Activated CD8-positive, alpha-beta T cell treated with anti-CD3 and anti-CD28 coated beads, Interleukin-2, amount 10 ng/mL, durations not matched to agents 7 days and 5 days (primary cell): ENCODE measurements around the gene PCED1A. TPM values are rescaled to one million over a fixed set of nuclear protein-coding genes. Genes with fewer than 3 reads are reported as not detected.

Experiments
- ATAC-seq: fragments of 150-1000 bp; cut with Tn5 transposase; one replicate; pipeline ENCODE4 v1.10.0; 2021; ENCODE audit warnings: moderate library complexity
- CTCF ChIA-PET: fragments of 350-600 bp; sonication (Branson Sonifier 250); formaldehyde crosslinking; loops from one replicate; lab custom pipeline; 2021; ENCODE audit warnings: antibody characterized with exemption; lab: Charles Lee
- POLR2A ChIA-PET: fragments of 350-600 bp; sonication (Branson Sonifier 250); formaldehyde crosslinking; loops from one replicate; lab custom pipeline; 2021; ENCODE audit warnings: antibody characterized with exemption; lab: Charles Lee
- DNase-seq: peaks from one replicate; pipeline ENCODE4 v3.0.0-alpha.2; 2020
- H3K27ac Mint-ChIP-seq: one replicate; pipeline ENCODE4 v1.8.0; 2021; ENCODE audit warnings: mild to moderate bottlenecking, mixed read lengths
- H3K27me3 Mint-ChIP-seq: one replicate; pipeline ENCODE4 v1.8.0; 2021; ENCODE audit warnings: low read depth, mixed read lengths
- H3K36me3 Mint-ChIP-seq: one replicate; pipeline ENCODE4 v1.8.0; 2021; ENCODE audit warnings: low read depth, mixed read lengths
- H3K4me1 Mint-ChIP-seq: one replicate; pipeline ENCODE4 v1.8.0; 2021; ENCODE audit warnings: low read depth, mixed read lengths
- H3K4me3 Mint-ChIP-seq: one replicate; pipeline ENCODE4 v1.8.0; 2021; ENCODE audit warnings: mild to moderate bottlenecking, mixed read lengths
- H3K9me3 Mint-ChIP-seq: one replicate; pipeline ENCODE4 v1.8.0; 2022; ENCODE audit warnings: mixed read lengths; ENCODE audit not compliant: insufficient read depth
- total RNA-seq, 2 experiments: library from RNA; stranded (reverse); gene quantifications; one replicate each; pipeline ENCODE4 v1.2.3, GENCODE V29; 2021

PCED1A gene
- total RNA-seq, 2 experiments from 2014 or later: 17.3 to 17.9 TPM

DNA sequence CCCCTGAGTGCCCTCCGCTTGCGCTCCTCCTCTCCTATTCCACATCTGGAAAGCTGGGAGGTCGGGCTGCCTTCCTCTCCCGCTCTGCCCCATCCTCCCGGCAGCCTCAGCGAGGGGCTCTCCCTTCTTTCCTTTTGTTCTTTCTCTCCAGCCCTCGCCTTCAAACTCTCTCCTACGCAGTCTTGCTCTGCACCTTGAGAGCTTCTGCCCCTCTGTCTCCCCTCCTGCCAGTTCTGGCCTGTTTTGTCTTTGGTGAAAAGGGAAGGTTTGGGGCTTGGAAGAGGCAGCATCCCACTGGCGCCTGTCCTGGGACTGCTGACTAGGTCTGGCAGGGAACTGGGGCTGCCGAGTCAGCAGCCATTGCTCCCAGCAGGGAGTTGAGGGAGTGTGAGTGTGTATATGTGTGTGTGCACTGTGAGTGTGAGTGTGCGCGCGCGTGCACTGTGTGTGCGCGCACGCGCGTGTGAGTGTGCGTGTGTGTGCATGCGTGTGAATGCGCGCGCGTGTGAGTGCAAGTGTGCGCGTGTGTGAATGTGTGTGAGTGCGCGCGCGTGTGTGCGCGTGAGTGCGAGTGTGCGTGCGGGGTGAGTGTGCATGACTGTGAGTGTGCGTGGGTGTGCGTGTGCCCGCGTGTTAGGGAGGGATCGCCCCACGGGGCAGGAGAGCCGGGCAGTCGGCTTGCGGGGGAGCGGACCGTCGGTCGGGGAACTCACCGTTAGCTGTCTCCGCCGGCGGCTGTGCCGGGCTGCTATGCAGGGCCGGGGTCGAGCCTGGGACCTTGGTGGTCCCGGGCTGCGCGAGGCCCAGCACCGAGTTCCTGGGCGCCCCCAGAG lies 40.6 kb downstream of the PCED1A start:
- H3K27ac Mint-ChIP-seq: peak overlapping the region; percentile 57
- ATAC-seq: no peak
- POLR2A ChIA-PET: interaction anchor here (1.3 kb wide), 1 partner anchor 41 kb away, joined by 3 read pairs; the partner anchor contains the start of gene VPS16
- H3K4me1 Mint-ChIP-seq: peaks cover 32% of the 10 kb centered on the region
- H3K27me3 Mint-ChIP-seq: peaks cover 48% of the 10 kb centered on the region
- CTCF ChIA-PET: no interaction called here
- no peak for DNase-seq
- H3K9me3 Mint-ChIP-seq: no peaks in the 10 kb centered on the region
- peak overlapping the region; percentile 76 for H3K4me3 Mint-ChIP-seq
- H3K36me3 Mint-ChIP-seq: peaks cover 3% of the 10 kb centered on the region

DNA sequence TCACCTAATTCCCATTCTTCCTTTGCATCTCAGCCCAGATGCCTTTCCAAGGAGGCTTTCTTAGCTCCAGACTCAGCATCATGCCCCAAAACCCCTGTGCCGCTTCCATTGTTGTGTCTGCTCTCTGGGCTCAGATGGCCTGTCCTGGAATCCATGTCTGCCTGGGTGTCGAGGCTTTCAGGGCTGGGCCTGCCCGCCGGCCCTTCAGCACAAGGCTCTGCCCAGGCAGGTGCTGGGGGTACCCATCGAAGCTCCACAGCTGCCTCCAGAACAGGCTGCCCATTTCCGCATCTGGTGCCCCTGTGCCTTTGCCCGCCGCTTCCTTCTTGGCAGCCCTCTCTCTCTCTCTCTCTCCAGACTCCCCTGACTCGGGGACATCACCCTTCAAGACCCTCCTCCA lies 41.2 kb downstream of the PCED1A start:
- Mint-ChIP-seq H3K27ac (no peak overlapping the region), H3K36me3 (peaks cover 3% of the 10 kb centered on the region), H3K4me3 (peak overlapping the region; percentile 76), H3K4me1 (peaks cover 32% of the 10 kb centered on the region), H3K27me3 (peaks cover 47% of the 10 kb centered on the region), H3K9me3 (no peaks in the 10 kb centered on the region)
- no peak for ATAC-seq
- DNase-seq: no peak
- ChIA-PET POLR2A (no interaction called here), CTCF (no interaction called here)

DNA sequence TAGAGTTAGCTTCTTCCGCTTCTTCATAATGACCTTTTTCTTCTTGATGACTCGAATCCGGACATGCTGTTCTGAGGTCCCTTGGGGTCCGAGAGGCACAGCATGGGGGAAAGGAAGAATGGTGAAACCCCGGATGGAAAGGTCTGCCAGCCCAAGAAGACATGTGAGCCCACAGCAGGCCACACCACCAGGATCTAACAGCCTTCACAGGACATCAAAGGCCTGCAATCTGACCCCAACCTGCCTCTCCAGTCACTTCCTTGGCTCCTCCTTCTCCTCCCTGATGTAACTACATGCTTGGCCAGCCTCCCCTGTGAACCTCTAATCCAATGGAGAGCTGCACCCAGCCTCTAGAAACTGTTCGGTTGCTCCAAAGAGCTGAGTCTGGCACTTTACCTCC lies 41.6 kb downstream of the PCED1A start:
- H3K4me1 Mint-ChIP-seq: peaks cover 32% of the 10 kb centered on the region
- no peak overlapping the region for H3K27ac Mint-ChIP-seq
- no peak overlapping the region for H3K4me3 Mint-ChIP-seq
- ChIA-PET POLR2A (no interaction called here), CTCF (no interaction called here)
- H3K36me3 Mint-ChIP-seq: peaks cover 3% of the 10 kb centered on the region
- peaks cover 44% of the 10 kb centered on the region for H3K27me3 Mint-ChIP-seq
- DNase-seq: no peak
- no peaks in the 10 kb centered on the region for H3K9me3 Mint-ChIP-seq
- ATAC-seq: no peak

DNA sequence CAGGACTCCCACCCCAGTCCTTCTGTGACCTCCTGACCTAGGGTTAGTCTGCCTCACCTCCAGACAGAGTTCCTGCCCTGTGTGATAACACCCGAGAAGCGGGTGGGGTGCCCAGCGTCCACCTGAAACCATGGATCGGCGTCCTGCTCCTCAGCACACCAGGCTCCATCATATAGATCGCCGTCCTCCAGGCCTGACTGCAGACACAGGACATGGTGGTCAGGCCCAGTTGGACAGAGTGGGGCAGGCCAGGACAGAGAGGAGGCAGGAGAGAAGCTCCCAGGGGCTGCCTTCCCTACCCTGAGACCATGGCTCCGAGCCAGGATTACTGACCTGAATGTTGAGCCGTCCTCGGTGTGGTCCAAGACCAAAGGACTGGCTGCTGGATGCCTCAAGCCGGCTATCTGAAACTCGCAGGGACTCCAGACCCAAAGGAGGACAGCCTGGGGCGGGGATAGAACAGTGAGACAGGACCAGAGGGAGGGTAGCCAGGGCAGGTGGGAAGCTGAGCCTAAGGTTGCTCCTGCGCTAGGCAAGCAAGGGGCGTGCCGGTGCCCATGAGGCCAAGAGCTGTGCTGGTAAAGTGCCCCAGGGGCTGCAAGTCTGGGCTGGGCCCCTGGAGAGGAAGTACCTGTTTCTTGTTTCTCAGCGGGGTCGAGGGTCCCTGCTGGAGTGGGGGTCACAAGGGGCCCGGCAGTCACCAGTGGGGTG lies 42.2 kb downstream of the PCED1A start:
- Mint-ChIP-seq H3K9me3 (no peaks in the 10 kb centered on the region), H3K4me1 (peaks cover 32% of the 10 kb centered on the region), H3K36me3 (peaks cover 3% of the 10 kb centered on the region), H3K27ac (no peak overlapping the region), H3K27me3 (peaks cover 44% of the 10 kb centered on the region), H3K4me3 (no peak overlapping the region)
- ChIA-PET CTCF (no interaction called here), POLR2A (interaction anchor here (0.5 kb wide), 1 partner anchor 22 kb away, joined by 6 read pairs; no protein-coding TSS in a partner anchor)
- DNase-seq (no peak), ATAC-seq (no peak)

DNA sequence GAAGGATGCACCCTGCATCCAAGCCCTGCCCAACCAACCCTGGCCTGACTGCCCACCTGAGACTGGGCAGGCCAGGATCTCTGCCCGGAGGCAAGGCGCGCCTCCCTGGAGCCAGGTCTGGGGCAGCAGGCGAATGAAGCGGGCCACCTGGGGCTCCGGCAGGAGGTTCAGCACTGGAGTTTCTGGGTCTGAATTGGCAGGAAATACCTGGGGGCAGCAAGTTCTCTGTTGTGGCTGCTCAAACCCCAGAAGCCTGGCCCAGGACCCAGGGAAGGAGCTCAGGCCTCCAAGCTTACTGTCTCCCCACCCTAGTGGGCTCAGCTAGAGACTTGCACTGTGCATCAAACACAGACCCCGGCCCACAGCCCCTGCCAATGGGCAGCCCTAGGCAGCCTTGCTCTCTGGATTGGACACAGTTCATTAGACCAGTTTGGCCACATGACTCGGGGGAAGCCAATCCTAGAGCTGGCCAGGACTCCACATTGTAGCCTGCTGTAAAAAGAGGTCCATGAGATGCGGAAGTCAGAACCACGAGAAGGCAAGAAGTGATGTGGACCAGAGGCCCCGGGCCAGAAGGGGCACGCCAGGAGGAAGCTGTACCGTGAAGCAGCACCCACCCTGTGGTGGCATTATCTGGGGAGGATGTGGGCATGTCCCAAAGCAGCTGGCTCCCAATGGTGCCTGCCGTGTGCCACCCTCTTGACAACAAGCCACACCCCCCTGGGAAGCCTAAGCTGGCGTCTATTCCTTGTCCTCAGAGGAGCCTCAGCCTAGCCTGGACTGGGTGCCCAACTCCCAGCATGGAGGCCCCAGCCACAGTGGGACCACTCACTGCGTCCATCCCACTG lies 43.1 kb downstream of the PCED1A start:
- ATAC-seq: no peak
- Mint-ChIP-seq H3K27ac (no peak overlapping the region), H3K27me3 (peaks cover 43% of the 10 kb centered on the region), H3K4me3 (no peak overlapping the region), H3K9me3 (no peaks in the 10 kb centered on the region), H3K36me3 (peaks cover 3% of the 10 kb centered on the region), H3K4me1 (peaks cover 32% of the 10 kb centered on the region)
- CTCF ChIA-PET: no interaction called here
- POLR2A ChIA-PET: no interaction called here
- no peak for DNase-seq

DNA sequence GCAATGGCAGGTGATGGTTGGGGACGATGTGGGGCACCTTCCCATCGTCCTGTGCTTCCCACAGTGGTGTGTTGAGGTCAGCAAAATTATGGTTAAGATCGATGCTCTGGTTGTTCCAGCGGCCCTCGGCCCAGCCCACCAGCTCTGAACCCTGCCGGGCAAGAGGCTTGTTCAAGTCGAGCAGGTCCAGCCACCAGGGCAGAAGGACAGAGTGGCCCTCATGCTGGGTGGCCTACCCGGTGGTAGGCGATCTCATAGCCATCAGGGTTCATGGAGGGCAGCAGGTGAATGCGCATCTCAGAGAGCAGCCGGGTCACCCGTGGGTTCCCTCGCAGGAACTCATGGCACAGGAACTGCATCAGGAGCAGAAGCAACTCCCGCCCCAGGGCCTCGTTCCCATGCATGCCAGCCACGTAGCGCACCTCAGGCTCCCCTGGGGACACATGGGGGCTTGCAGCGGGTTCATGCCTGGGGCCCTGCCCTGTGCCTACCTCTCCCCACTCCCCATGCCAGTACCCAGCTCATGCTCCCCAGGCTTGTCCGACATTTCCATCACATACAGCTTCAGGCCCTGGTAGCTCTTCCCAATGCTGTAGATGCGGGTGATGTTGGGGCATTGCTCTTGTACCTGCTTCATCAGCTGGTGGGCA lies 44.3 kb downstream of the PCED1A start:
- peaks cover 3% of the 10 kb centered on the region for H3K36me3 Mint-ChIP-seq
- POLR2A ChIA-PET: no interaction called here
- no peak for ATAC-seq
- CTCF ChIA-PET: no interaction called here
- DNase-seq: no peak
- no peak overlapping the region for H3K27ac Mint-ChIP-seq
- H3K4me3 Mint-ChIP-seq: no peak overlapping the region
- H3K27me3 Mint-ChIP-seq: peaks cover 48% of the 10 kb centered on the region
- H3K9me3 Mint-ChIP-seq: no peaks in the 10 kb centered on the region
- peaks cover 27% of the 10 kb centered on the region for H3K4me1 Mint-ChIP-seq

DNA sequence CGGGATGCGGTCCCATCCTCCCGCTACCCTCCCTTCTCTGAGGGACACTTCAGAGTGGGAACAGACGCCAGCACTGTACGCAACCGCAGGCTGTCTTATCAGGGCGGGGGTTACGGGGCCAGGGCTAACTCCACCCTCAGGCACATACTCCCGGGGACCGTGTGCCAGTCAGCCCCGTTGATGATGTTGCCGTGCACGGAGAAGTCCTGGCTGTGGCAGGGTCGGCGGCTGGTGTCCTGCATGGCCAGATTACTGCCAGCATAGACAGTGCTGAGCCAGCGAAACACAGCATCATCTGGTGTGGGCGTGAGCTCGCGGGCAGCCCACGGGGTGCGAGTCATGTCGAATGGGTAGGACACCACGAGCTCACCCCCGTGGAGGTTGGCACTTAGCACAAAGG lies 45.0 kb downstream of the PCED1A start:
- CTCF ChIA-PET: no interaction called here

DNA sequence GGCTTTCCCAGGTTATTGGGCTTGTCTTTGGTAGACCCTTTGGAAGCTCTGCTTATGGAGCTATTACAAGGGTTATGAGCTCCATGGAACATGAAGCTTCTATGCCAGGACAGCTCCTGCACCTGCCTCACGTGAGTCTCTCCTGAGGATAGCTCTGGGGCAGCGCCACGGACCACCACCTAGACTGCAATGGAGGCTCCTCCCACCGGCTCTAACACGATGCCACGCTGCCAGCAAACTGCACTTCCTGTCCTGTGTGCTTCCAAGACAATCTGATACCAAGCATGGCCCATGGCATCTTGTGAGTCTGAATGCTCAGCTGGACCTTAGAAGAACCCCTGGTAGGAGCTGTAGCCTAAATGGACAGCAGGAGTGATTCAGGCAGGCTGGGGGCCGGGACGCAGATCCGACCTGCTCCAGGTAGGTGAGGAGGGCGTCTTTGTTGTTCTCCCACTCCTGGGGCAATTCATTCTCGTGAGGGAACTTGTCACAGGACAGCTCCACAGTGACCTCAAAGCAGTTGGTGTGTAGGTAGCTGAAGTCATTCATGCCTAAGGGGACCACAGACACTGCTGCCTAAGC lies 45.5 kb downstream of the PCED1A start:
- POLR2A ChIA-PET: no interaction called here
- ATAC-seq (no peak), DNase-seq (no peak)
- H3K27me3 Mint-ChIP-seq: peaks cover 46% of the 10 kb centered on the region
- peaks cover 19% of the 10 kb centered on the region for H3K4me1 Mint-ChIP-seq
- no peaks in the 10 kb centered on the region for H3K9me3 Mint-ChIP-seq
- H3K27ac Mint-ChIP-seq: no peak overlapping the region
- H3K4me3 Mint-ChIP-seq: no peak overlapping the region
- CTCF ChIA-PET: no interaction called here
- peaks cover 2% of the 10 kb centered on the region for H3K36me3 Mint-ChIP-seq

More for the DNA sequence above, 45.0 kb downstream of the PCED1A start:
- Mint-ChIP-seq H3K4me3 (no peak overlapping the region), H3K27me3 (peaks cover 44% of the 10 kb centered on the region), H3K36me3 (peaks cover 3% of the 10 kb centered on the region), H3K9me3 (no peaks in the 10 kb centered on the region), H3K27ac (no peak overlapping the region), H3K4me1 (peaks cover 21% of the 10 kb centered on the region)
- ATAC-seq (no peak), DNase-seq (no peak)
- POLR2A ChIA-PET: no interaction called here

DNA sequence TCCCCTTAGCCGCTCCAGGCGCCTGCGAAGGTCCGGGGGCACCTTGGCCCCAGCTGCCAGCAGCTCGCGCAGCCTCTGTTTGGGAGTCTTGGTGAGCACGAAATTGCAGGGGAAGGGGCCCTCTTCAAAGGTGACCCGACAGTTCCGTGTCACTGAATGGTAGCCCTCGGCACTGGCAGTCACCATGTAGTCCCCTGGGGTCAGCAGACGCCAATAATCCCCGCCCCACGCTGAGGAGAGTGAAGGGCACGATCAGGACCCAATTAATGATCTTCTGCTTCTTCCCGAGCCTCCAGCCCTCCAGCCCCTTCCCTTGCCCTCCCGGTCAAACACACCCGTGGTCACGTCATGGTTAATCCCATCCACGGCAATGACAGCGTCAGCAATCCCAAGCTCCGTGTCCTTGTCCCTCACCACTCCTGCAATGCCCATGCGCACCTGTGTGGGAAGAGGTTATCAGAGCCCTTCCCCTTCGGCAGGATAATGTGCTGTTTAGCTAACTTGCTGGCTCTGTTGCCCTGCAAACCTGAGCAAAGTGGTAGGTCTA lies 46.2 kb downstream of the PCED1A start:
- Mint-ChIP-seq H3K4me1 (peaks cover 12% of the 10 kb centered on the region), H3K9me3 (no peaks in the 10 kb centered on the region), H3K4me3 (no peak overlapping the region), H3K27ac (no peak overlapping the region), H3K36me3 (no peaks in the 10 kb centered on the region), H3K27me3 (peaks cover 43% of the 10 kb centered on the region)
- ChIA-PET CTCF (no interaction called here), POLR2A (interaction anchor here (0.6 kb wide), 2 partner anchors 141 to 450 kb away, joined by 3 read pairs; no protein-coding TSS in a partner anchor)
- DNase-seq: no peak
- no peak for ATAC-seq

DNA sequence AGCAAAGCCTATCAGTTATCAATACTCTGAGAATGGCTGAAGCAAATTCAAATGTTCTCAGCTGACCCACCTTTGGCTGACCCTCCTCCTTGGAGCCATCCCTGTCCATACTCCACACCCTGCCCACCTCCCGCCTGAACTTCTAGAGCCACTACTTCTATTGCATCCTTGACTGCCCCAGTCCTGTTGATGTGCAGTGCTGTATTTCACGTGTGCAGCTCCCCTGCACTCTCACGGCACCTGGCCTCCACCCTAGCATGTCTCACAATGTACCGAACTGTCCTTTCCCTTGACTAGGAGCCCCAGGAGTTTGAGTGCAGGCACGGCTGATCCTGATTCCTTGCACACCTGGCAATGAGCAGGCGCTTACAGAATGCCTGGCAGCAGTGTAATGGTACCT lies 47.0 kb downstream of the PCED1A start:
- H3K27me3 Mint-ChIP-seq: peaks cover 41% of the 10 kb centered on the region
- no peak for DNase-seq
- H3K36me3 Mint-ChIP-seq: no peaks in the 10 kb centered on the region
- no peak for ATAC-seq
- no peaks in the 10 kb centered on the region for H3K9me3 Mint-ChIP-seq
- CTCF ChIA-PET: no interaction called here
- POLR2A ChIA-PET: interaction anchor here (1.0 kb wide), 1 partner anchor 8 kb away, joined by 4 read pairs; no protein-coding TSS in a partner anchor
- no peak overlapping the region for H3K27ac Mint-ChIP-seq
- H3K4me3 Mint-ChIP-seq: no peak overlapping the region
- peaks cover 8% of the 10 kb centered on the region for H3K4me1 Mint-ChIP-seq
